ENCODE data around the gene KLK8.
"Not testable (repeated sequence)": the region's sequence is repeated elsewhere in the genome, so short reads cannot be mapped to it uniquely, and the experiment has no call there.

KLK8 gene

DNA sequence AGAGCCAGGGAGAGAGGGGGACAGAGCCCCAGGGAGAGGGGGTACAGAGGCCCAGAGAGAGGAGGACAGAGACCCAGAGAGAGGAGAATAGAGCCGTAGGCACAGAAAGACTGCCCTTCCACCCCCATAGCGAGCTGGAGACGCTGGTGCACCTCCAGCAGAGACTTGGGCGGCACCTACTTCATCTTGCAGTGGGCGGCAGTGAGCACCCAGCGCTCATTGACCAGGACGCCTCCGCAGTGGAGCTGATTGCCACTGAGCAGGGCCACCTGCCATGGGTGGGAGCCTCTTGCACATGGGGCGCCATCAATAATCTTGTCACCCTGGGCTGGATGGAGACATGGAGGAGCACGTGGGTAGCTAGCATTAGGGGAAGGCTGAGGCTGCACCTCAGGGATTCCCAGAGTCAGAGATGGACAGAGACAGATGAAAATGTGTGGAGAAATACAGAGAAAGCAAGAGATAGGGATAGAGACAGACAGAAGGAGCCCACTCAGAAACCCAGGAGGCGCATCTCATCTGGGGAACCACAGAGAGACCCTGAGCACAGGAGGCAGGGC lies 19.7 kb downstream of the KLK8 start:
- DNase-seq = no peak

DNA sequence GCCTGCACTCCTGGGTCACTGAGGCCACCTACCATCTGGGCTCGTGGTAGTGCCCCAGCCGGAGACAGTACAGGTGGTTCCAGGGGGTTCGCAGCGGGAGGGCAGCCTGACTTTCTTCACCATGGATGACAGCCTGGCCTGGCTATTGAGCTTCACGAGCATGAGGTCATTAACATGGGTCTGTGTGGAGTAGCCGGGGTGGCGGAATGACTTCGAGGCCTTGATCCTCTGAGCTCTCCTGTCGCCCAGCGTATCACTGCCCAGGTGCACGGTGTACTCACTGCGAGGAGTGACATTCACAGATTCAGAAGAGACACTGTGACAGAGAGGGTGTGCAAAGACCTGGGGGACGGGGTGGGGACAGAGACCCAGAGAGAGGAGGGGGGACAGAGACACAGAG lies 21.2 kb downstream of the KLK8 start:
- DNase-seq = no peak

DNA sequence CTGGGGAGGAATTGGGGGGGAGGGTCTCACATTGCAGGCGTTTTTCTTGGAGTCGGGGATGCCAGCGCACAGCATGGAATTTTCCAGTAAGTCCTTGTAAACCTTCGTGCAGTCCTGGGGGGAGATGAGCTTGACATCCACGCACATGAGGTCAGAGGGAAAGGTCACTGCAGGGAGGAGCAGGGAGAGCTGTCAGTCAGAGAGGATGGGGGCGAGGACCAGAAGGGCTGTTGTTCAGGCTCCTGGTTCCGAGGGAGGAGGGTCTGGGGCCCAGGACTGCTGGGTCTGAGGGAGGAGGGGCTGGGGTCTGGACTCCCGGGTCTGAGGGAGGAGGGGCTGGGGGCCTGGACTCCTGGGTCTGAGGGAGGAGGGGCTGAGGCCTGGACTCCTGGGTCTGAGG lies 21.6 kb downstream of the KLK8 start:
- no peak for DNase-seq

DNA sequence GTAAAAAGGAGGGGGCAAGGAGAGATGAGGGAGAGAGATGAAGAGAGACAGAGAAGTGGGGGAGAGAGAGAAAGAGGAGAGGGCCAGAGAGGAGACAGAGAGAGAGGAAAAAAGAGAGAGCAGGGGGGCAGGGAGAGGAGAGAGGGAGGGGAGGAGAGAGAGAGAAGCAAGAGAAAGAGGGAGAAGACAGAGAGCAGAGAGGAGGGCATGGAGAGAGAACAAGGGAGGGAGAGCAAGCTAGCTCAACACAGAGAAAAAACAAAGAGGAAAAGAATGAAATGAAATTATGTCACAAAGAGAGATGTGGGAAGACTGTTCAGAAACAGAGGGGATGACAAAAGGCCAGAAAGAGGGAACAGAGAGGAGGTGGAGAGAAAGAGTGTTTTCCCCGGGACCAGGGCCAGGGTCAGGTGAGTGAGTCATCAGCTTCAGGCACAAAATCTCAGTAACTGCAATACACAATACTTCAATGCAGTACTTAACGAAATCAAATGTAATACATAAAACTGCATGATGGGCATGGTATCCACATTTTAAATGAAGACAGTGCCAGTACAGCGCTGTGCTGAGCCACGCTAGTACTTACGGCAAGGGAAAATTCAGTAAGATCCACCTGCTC lies 22.5 kb downstream of the KLK8 start:
- no peak for DNase-seq

DNA sequence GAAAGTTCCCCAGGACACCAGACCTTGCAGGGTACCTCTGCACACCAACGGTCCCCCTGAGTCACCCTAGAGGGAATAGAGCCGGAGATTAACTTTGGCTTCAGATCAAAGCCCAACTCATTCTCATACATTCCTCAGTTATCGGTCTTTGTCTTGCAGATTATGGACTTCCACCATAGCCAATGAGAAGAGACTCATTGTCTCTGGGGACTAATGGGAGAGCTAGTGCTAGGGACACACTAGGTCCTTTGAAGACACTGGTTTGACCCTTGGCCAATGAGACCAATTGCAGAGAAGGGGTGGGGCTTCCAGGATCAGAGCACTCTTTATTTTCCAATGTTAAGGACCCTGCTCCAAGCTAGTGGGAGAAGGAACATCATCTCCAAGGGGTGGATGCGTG lies 23.8 kb downstream of the KLK8 start:
- no peak for DNase-seq

DNA sequence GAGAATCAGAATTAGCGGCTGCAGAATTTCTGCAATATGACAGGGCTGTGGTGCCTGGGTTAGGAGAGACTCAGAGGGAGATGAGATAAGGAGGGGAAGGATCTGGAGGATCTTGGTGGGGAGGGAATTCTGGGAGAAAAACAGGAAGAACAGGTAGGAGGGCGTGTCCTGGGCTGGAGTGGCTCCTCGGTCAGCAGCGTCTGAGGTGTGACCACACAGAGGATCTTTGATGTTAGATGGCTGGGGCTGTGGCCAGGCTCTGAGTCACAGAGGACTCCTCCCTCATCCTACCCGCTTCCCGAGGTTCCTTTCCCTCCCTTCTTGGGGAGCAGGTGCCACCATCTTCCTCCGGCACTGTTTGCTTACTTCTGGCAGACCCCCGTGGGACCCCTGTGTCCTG lies 25.6 kb downstream of the KLK8 start:
- no peak for DNase-seq

DNA sequence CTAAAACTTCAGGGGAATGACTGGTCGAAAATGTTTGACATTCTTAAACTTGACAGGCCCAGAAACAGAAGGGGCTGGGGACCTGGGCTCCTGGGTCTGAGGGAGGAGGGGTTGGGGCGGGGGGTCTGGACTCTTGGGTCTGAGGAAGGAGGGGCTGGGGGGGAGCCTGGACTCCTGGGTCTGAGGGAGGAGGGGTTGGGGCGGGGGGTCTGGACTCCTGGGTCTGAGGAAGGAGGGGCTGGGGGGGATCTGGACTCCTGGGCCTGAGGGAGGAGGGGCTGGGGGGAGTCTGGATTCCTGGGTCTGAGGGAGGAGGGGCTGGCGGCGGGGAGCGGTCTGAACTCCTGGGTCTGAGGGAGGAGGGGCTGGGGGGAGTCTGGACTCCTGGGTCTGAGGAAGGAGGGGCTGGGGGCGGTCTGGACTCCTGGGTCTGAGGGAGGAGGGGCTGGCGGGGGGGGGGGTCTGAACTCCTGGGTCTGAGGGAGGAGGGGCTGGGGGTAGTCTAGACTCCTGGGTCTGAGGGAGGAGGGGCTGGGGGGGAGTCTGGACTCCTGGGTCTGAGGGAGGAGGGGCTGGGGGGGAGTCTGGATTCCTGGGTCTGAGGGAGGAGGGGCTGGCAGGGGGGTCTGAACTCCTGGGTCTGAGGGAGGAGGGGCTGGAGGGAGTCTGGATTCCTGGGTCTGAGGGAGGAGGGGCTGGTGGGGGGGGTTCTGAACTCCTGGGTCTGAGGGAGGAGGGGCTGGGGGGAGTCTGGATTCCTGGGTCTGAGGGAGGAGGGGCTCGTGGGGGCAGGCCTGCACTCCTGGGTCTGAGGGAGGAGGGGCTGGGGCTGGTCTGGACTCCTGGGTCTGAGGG lies 26.5 kb downstream of the KLK8 start:
- DNase-seq = no peak

DNA sequence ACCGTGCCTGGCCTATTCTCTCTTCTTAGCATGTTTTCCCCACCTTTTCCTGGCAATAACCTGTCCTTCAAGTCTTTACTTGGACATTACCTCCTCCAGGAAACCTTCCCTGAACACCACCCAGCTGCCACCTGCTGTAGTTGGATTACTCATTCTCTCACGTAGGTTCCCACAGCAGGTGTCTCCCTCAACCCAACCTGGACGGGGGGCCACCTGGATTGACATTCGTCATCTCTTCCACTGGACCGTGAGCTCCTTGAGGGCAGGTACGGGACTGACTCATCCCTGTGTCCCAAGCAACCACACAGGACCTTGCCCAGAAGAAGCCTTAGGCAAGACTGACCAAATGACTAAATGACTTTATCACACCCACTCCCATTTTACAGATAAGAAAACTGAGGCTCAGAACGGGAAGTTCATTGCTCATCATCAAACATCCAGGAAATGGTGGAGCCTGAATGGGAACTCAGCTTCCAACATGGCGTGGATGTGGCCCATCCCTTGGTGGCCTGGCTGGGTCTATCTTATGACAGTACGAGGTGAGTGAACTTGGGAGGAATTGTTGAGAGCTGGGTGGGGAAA lies 28.5 kb downstream of the KLK8 start:
- no peak for DNase-seq

DNA sequence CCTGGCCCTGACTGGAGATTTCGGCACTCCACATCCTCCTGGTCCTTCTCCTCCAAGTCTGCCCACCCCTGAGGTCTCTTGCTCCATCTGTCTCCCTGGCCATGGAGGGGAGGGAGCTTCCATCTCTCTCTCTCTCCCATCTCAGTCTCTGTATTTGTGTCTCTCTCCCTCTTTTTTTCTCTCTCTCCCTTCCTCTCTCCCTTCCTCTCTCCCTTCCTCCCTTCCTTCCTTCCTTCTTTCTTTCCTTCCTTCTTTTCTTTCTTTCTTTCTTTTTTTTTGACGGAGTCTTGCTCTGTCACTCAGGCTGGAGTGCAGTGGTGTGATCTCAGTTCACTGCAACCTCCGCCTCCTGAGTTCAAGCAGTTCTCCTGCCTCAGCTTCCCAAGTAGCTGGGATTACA lies 31.6 kb downstream of the KLK8 start:
- DNase-seq = not testable (repeated sequence)

DNA sequence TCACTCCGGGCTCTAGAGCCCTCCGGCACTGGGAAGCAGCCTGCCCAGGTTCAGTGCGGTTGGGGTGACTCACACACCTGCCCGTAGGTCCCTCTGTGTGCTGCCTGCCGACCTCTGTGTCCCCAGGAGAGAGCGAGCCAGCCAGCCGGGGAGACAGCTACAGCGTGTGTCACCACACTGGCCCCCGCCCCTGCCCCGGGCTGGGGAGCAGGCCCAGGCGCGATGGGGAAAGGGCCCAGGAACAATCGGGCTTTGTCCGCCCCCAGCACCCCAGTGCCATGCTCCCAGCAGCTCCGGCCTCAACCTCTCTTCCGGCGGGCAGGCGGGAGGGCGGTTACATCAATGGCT lies 32.0 kb downstream of the KLK8 start, which contains the start of gene KLK6:
KLK6 (minus strand) TSS at position 179 of the 348 bp plus-strand sequence. CDS start 1,487 bp downstream, outside the sequence.
- DNase-seq = no peak

DNA sequence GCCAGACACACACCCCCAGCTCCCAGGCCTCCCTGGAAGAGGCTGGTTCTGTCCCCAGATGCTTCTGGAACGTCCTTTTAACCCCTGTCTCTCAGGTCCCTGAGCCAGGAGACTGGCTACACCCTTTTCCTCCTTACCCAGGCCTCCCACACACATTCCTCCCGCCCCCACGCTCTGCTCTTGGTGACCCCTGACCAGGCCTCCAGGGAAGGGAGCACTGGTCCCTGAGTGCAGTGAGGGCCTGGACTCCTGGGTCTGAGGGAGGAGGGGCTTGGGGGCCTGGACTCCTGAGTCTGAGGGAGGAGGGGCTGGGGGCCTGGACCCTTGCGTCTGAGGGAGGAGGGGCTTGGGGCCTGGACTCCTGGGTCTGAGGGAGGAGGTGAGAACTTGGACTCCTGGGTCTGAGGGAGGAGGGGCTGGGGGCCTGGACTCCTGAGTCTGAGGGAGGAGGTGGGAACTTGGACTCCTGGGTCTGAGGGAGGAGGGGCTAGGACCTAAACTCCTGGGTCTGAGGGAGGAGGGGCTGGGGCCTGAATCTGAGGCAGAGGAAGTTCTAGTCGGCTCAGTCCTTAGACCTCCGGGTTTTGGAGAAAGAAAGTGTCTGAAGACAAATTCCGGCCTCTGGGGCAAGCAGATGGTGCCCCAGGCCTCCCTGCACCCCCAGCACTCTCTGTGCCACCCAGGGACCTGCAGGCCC lies 32.5 kb downstream of the KLK8 start:
- no peak for DNase-seq

DNA sequence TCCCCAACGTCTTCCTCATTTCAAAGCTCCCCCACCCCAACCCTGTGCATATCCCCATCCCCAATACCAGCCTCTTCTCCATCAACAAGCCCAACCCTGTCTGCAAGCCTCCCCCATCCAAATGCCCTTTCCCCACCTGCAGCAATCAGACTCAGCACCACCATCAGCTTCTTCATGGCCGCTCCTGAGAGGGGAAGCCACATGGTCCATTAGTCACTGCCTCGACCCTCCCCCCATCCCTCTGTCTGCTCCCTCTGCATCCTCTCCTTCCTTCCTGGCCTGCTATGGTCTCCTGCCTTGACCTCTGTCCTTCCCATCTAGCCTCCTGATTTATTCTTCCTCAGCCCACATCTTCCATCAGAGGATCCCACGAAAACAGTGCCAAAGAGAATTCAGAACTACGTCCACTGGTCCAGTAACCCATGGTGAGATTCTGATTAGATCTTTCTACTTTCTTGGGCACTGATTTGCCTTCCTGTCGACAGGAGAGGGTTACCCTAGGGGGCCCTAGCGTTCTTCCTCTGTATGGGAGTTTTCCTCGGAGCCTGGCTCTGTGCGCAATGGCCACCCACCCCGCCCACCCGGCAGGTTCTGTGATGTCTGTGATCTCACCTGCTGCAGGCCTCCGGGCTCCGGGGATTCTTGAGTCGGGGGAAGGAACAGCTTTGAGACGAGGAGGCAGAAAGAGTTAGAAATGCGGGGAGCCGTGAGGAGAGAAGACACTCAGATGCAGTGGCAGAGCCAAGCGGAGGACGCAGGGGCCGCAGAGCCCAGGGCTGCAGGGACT lies 33.3 kb downstream of the KLK8 start:
- no peak for DNase-seq

DNA sequence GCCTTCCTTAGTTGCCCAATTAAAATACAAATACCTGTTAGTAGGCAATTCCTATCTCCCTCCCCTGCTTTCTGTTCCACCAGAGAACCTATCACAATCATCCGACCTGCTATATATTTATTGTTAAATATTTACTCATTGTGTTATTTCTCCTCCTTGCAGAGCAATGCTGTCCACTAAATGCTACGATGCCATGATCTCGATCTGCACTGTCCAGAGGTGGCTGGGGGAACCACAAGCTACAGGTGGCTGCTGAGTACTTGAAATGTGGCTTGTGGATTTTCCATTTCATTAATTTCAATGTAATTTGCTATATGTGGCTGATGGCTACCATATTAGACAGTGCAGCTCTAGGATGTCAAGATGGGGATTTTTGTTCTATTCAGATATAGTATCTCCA lies 37.1 kb downstream of the KLK8 start:
- DNase-seq = no peak

DNA sequence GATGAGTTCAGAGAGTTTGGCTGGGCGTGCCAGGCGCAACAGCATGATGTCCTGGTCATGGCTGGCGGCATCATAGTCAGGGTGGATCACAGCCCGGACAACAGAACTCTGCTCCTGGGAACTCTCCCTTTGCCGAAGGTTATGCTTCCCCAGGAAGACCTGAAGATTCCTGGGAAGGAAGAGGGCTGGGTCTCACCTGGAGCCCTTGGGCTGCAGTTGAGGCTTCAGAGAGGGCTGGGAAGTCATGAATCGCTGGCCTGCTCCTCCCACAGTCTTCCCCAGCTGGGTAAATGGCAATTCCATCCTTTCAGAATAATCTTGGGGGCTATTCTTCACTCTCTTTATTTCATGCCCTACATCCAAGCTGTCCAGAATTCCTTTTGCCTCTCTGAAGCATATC lies 38.0 kb downstream of the KLK8 start:
- no peak for DNase-seq

DNA sequence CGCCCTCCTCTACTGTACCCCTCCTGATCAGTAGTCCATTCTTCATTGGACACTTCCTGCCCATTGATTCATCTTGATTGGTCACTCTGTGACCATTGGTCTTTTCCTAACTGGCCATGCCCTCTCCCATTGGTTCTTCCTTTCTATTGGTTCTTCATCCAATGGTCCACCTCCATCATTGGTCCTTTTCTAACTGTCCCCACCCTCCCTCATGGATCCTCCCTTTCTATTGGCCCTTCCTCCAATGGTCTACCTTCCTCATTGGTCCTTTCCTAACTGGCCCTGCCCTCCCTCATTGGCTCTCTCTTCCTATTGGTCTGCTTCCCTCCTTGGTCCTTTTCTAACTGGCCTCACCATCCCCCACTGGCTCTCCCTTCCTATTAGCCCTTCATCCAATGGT lies 39.2 kb downstream of the KLK8 start:
- no peak for DNase-seq

DNA sequence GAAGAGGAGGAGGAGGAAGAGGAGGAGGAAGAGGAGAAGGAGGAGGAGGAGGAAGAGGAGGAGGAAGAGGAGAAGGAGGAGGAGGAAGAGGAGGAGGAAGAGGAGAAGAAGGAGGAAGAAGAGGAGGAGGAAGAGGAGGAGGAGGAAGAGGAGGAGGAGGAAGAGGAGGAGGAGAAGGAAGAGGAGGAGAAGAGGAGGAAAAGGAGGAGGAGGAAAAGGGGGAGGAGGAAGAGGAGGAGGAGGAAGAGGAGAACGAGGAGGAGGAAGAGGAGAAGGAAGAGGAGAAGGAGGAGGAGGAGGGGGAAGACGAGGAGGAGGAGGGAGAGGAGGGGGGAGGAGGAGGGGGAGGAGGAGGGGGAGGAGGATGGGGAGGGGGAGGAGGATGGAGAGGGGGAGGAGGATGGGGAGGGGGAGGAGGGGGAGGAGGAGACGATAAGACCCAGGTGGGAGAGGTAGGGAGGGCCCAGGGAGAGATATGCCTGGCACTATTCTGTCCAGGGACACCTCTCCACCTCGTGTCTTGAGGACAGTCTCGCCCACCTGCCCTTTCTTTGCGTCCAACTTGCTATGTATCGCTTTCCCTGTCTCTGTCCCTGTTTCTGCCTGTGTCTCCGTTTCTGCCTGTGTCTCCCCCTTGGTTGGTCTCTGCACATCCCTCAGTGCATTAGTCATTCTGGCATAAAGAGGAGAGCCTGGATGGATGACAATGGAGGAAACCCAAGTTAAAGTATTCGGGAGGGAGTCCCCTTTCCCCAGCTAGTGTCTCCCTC lies 41.5 kb downstream of the KLK8 start:
- no peak for DNase-seq

DNA sequence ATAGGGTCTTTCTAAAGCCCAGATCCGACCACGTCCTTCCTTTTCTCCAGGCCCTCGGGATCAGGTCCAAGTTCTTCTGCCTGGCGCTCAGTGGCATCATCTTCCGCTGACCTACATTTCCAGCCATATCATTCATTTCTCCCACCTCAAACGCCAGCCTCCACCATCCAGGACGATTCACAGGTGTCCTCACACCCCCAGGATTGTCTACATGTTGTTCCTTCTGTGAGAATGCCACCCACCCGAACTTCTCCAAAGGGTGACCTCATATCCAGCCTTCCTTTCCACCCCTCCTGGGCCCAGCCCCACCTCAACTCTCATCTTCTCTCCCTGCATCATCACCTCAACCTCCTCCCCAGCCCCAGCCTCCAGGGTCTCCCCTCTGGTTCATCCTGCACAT lies 43.8 kb downstream of the KLK8 start:
- no peak for DNase-seq

DNA sequence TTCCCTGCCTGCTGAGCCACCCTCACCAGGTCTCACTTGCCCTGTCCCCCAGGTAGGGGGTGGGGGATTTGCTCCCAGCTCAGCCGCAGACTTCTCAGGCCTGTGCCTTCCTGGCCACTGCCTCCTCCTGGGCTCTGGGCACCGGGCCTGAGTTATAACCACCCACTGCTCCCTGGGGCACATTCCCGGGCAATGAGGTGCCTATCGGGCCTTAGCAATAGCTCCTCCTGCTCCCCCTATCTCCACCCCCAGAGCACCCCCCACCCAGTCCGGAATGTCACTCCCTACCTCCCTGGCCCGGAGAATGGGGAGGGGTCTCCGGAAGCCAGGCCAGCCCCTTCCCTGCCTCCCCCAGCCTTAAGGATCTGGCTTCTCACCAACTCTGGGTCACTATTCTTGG lies 48.5 kb downstream of the KLK8 start, which contains the start of gene KLK5:
KLK5 (minus strand) TSS at position 129 of the 400 bp plus-strand sequence. CDS start 381 bp downstream, outside the sequence.
- no peak for DNase-seq

DNA sequence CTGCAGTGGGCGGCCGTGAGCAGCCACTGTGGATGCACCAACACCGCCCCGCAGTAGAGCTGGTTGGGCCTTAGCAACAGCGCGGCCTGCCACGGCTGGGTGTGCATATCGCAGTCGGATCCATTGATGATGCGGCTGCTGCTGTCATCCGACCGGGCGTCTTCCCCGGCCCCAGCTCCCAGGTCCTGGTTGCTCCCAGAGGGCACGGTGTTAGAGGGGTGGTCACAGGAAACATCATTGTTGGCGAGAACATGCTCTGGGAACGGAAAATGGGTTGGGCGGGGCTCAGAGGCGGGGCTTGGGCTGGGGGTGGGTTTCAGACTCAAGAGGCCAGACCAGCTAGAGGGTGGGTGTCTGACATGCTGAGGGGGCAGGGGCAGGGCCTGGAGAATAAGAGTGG lies 51.5 kb downstream of the KLK8 start:
- DNase-seq = no peak

DNA sequence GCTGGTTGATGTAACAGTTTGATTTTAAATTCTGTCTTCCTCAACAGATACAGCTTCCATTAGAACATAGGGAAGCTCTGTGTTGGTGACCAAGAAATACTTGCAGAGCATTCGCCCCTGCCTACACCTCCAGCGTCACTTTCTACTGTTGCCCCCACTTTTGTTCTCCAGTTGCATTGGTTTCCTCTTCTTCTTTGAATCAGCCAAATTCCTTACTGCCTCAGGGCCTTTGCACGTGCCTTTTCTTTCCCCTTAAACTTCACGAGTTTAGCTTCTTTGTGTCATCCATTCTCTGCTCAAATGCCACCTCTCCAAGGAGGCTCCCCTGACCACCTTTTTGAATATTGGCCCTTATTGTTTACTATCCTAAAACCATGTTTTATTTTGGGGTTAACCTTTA lies 54.3 kb downstream of the KLK8 start:
- no peak for DNase-seq

All from CD4-positive, alpha-beta T cell treated with Interleukin-4 for 1 hour (primary cell).